ENCODE results near the gene FXYD3.

The FXYD3 gene

GRCh38 chr19:35075202-35076025 lies 40.2 kb upstream of the FXYD3 start:
- no peaks in the 10 kb centered on the region for H3K4me1 ChIP-seq (ENCODE audit: control insufficient read depth, insufficient read depth, low read length, poor library complexity, severe bottlenecking)
- H3K9me3 ChIP-seq (ENCODE audit: control insufficient read depth, low read length), result peaks cover 4% of the 10 kb centered on the region
- H3K4me3 ChIP-seq (ENCODE audit: extremely low read depth, insufficient read depth, low read length, poor library complexity, severe bottlenecking), result no peak overlapping the region
- 89 to 95% methylated on average over 19 to 20 of the region's 21 CpGs for WGBS, 2 experiments (ENCODE audit: insufficient coverage in 2 of 2)
- H3K27ac ChIP-seq (ENCODE audit: low read depth, low read length, severe bottlenecking), result no peak overlapping the region
- no peaks in the 10 kb centered on the region for H3K36me3 ChIP-seq (ENCODE audit: control insufficient read depth, insufficient read depth, low read length)

- 80 to 97% methylated on average over 6 of the region's 6 CpGs for WGBS, 2 experiments (ENCODE audit: insufficient coverage in 2 of 2)
- Histone ChIP-seq H3K4me3 (ENCODE audit: extremely low read depth, insufficient read depth, low read length, poor library complexity, severe bottlenecking) (no peak overlapping the region), H3K27ac (ENCODE audit: low read depth, low read length, severe bottlenecking) (no peak overlapping the region), H3K4me1 (ENCODE audit: control insufficient read depth, insufficient read depth, low read length, poor library complexity, severe bottlenecking) (no peaks in the 10 kb centered on the region), H3K36me3 (ENCODE audit: control insufficient read depth, insufficient read depth, low read length) (no peaks in the 10 kb centered on the region), H3K9me3 (ENCODE audit: control insufficient read depth, low read length) (no peaks in the 10 kb centered on the region)
Observed at GRCh38 chr19:35076026-35076370, 39.6 kb upstream of the FXYD3 start.

GRCh38 chr19:35076657-35077056 lies 39.0 kb upstream of the FXYD3 start:
- no peaks in the 10 kb centered on the region for H3K4me1 ChIP-seq (ENCODE audit: control insufficient read depth, insufficient read depth, low read length, poor library complexity, severe bottlenecking)
- H3K4me3 ChIP-seq (ENCODE audit: extremely low read depth, insufficient read depth, low read length, poor library complexity, severe bottlenecking), result no peak overlapping the region
- 90% methylated on average over 4 to 7 of the region's 8 CpGs for WGBS, 2 experiments (ENCODE audit: insufficient coverage in 2 of 2)
- H3K9me3 ChIP-seq (ENCODE audit: control insufficient read depth, low read length), result no peaks in the 10 kb centered on the region
- H3K36me3 ChIP-seq (ENCODE audit: control insufficient read depth, insufficient read depth, low read length), result no peaks in the 10 kb centered on the region
- H3K27ac ChIP-seq (ENCODE audit: low read depth, low read length, severe bottlenecking), result no peak overlapping the region

- Histone ChIP-seq H3K27ac (ENCODE audit: low read depth, low read length, severe bottlenecking) (no peak overlapping the region), H3K4me1 (ENCODE audit: control insufficient read depth, insufficient read depth, low read length, poor library complexity, severe bottlenecking) (no peaks in the 10 kb centered on the region), H3K9me3 (ENCODE audit: control insufficient read depth, low read length) (peaks cover 5% of the 10 kb centered on the region), H3K4me3 (ENCODE audit: extremely low read depth, insufficient read depth, low read length, poor library complexity, severe bottlenecking) (no peak overlapping the region), H3K36me3 (ENCODE audit: control insufficient read depth, insufficient read depth, low read length) (no peaks in the 10 kb centered on the region)
- 92 to 93% methylated on average over 14 to 16 of the region's 17 CpGs for WGBS, 2 experiments (ENCODE audit: insufficient coverage in 2 of 2)
Observed at GRCh38 chr19:35077411-35078223, 38.0 kb upstream of the FXYD3 start.

- 91 to 100% methylated on average over 9 to 10 of the region's 14 CpGs for WGBS, 2 experiments (ENCODE audit: insufficient coverage in 2 of 2)
- Histone ChIP-seq H3K4me1 (ENCODE audit: control insufficient read depth, insufficient read depth, low read length, poor library complexity, severe bottlenecking) (no peaks in the 10 kb centered on the region), H3K27ac (ENCODE audit: low read depth, low read length, severe bottlenecking) (no peak overlapping the region), H3K9me3 (ENCODE audit: control insufficient read depth, low read length) (peaks cover 5% of the 10 kb centered on the region), H3K4me3 (ENCODE audit: extremely low read depth, insufficient read depth, low read length, poor library complexity, severe bottlenecking) (no peak overlapping the region), H3K36me3 (ENCODE audit: control insufficient read depth, insufficient read depth, low read length) (no peaks in the 10 kb centered on the region)
Observed at GRCh38 chr19:35079826-35080225, 35.8 kb upstream of the FXYD3 start.

- Histone ChIP-seq H3K4me3 (ENCODE audit: extremely low read depth, insufficient read depth, low read length, poor library complexity, severe bottlenecking) (no peak overlapping the region), H3K4me1 (ENCODE audit: control insufficient read depth, insufficient read depth, low read length, poor library complexity, severe bottlenecking) (no peaks in the 10 kb centered on the region), H3K36me3 (ENCODE audit: control insufficient read depth, insufficient read depth, low read length) (no peaks in the 10 kb centered on the region), H3K9me3 (ENCODE audit: control insufficient read depth, low read length) (peaks cover 5% of the 10 kb centered on the region), H3K27ac (ENCODE audit: low read depth, low read length, severe bottlenecking) (no peak overlapping the region)
- 90 to 91% methylated on average over 15 to 16 of the region's 16 CpGs for WGBS, 2 experiments (ENCODE audit: insufficient coverage in 2 of 2)
Observed at GRCh38 chr19:35080613-35081170, 34.9 kb upstream of the FXYD3 start.

- no peaks in the 10 kb centered on the region for H3K4me1 ChIP-seq (ENCODE audit: control insufficient read depth, insufficient read depth, low read length, poor library complexity, severe bottlenecking)
- no peak overlapping the region for H3K4me3 ChIP-seq (ENCODE audit: extremely low read depth, insufficient read depth, low read length, poor library complexity, severe bottlenecking)
- H3K27ac ChIP-seq (ENCODE audit: low read depth, low read length, severe bottlenecking), result no peak overlapping the region
- H3K9me3 ChIP-seq (ENCODE audit: control insufficient read depth, low read length), result peaks cover 5% of the 10 kb centered on the region
- 81 to 90% methylated on average over 2 to 4 of the region's 6 CpGs for WGBS, 2 experiments (ENCODE audit: insufficient coverage in 2 of 2)
- H3K36me3 ChIP-seq (ENCODE audit: control insufficient read depth, insufficient read depth, low read length), result no peaks in the 10 kb centered on the region
Observed at GRCh38 chr19:35081201-35081600, 34.4 kb upstream of the FXYD3 start.

- no peaks in the 10 kb centered on the region for H3K36me3 ChIP-seq (ENCODE audit: control insufficient read depth, insufficient read depth, low read length)
- H3K9me3 ChIP-seq (ENCODE audit: control insufficient read depth, low read length), result peaks cover 5% of the 10 kb centered on the region
- peaks cover 10% of the 10 kb centered on the region for H3K4me1 ChIP-seq (ENCODE audit: control insufficient read depth, insufficient read depth, low read length, poor library complexity, severe bottlenecking)
- WGBS, 2 experiments (ENCODE audit: insufficient coverage in 2 of 2), result 87 to 89% methylated on average over 13 to 15 of the region's 15 CpGs
- no peak overlapping the region for H3K4me3 ChIP-seq (ENCODE audit: extremely low read depth, insufficient read depth, low read length, poor library complexity, severe bottlenecking)
- H3K27ac ChIP-seq (ENCODE audit: low read depth, low read length, severe bottlenecking), result no peak overlapping the region
Observed at GRCh38 chr19:35083691-35084508, 31.7 kb upstream of the FXYD3 start.

GRCh38 chr19:35084509-35084762 lies 31.2 kb upstream of the FXYD3 start:
- Histone ChIP-seq H3K9me3 (ENCODE audit: control insufficient read depth, low read length) (peaks cover 5% of the 10 kb centered on the region), H3K4me1 (ENCODE audit: control insufficient read depth, insufficient read depth, low read length, poor library complexity, severe bottlenecking) (peaks cover 12% of the 10 kb centered on the region), H3K36me3 (ENCODE audit: control insufficient read depth, insufficient read depth, low read length) (no peaks in the 10 kb centered on the region), H3K4me3 (ENCODE audit: extremely low read depth, insufficient read depth, low read length, poor library complexity, severe bottlenecking) (no peak overlapping the region), H3K27ac (ENCODE audit: low read depth, low read length, severe bottlenecking) (no peak overlapping the region)
- WGBS, 2 experiments (ENCODE audit: insufficient coverage in 2 of 2), result 70 to 91% methylated on average over 2 to 3 of the region's 3 CpGs

- H3K36me3 ChIP-seq (ENCODE audit: control insufficient read depth, insufficient read depth, low read length), result no peaks in the 10 kb centered on the region
- 68 to 83% methylated on average over 3 to 5 of the region's 6 CpGs for whole genome bisulfite sequencing, 2 experiments (ENCODE audit: insufficient coverage in 2 of 2)
- no peak overlapping the region for H3K27ac ChIP-seq (ENCODE audit: low read depth, low read length, severe bottlenecking)
- H3K9me3 ChIP-seq (ENCODE audit: control insufficient read depth, low read length), result peaks cover 5% of the 10 kb centered on the region
- peaks cover 12% of the 10 kb centered on the region for H3K4me1 ChIP-seq (ENCODE audit: control insufficient read depth, insufficient read depth, low read length, poor library complexity, severe bottlenecking)
- H3K4me3 ChIP-seq (ENCODE audit: extremely low read depth, insufficient read depth, low read length, poor library complexity, severe bottlenecking), result no peak overlapping the region
Observed at GRCh38 chr19:35085947-35086346, 29.7 kb upstream of the FXYD3 start.
